ENCODE measurements around the gene LCE1A. TPM values are rescaled to one million over a fixed set of nuclear protein-coding genes. Genes with fewer than 3 reads are reported as not detected.

LCE1A gene
- total RNA-seq, 1 donor from 2014 or later = not detected

DNA sequence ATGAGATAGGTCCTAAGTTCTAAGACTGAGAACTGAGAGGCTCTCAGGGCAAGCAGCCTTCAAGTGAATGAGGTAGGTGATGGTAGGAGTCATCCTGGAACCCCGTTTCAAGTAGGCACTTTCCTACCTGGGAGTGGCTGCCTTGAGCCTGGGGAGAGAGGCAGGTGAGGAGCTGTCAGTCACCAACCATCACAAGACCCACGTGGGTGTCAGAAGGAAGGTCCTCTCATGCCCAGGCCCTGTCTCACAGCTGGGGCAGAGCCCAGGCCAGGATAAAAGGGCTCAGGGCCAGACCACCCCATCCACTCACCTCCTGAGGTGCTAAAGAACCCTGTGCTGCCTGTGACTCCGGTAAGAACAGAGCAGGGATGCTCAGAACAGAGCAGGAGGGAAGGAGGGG lies 30.9 kb upstream of the LCE1A start, which contains the start of gene LCE1D:
Gene LCE1D, plus strand, starts transcription at position 301 of the 400 bp plus-strand sequence. CDS start 1,074 bp downstream, outside the sequence.
- no peaks in the 10 kb centered on the region for H3K9me3 Mint-ChIP-seq
- no peaks in the 10 kb centered on the region for H3K4me1 Mint-ChIP-seq (ENCODE audit: unreplicated experiment)
- H3K36me3 Mint-ChIP-seq = no peaks in the 10 kb centered on the region
- H3K27me3 Mint-ChIP-seq = no peaks in the 10 kb centered on the region
- no peak for DNase-seq (ENCODE audit: extremely low spot score, unreplicated experiment)
- H3K4me3 Mint-ChIP-seq = no peak within 1 kb of the TSS
- H3K27ac Mint-ChIP-seq = no peak within 1 kb of the TSS
- TF ChIP-seq, protein P1, sequence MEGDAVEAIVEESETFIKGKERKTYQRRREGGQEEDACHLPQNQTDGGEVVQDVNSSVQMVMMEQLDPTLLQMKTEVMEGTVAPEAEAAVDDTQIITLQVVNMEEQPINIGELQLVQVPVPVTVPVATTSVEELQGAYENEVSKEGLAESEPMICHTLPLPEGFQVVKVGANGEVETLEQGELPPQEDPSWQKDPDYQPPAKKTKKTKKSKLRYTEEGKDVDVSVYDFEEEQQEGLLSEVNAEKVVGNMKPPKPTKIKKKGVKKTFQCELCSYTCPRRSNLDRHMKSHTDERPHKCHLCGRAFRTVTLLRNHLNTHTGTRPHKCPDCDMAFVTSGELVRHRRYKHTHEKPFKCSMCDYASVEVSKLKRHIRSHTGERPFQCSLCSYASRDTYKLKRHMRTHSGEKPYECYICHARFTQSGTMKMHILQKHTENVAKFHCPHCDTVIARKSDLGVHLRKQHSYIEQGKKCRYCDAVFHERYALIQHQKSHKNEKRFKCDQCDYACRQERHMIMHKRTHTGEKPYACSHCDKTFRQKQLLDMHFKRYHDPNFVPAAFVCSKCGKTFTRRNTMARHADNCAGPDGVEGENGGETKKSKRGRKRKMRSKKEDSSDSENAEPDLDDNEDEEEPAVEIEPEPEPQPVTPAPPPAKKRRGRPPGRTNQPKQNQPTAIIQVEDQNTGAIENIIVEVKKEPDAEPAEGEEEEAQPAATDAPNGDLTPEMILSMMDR (conservative IDR thresholded peaks at IDR 0.05) = no peak

DNA sequence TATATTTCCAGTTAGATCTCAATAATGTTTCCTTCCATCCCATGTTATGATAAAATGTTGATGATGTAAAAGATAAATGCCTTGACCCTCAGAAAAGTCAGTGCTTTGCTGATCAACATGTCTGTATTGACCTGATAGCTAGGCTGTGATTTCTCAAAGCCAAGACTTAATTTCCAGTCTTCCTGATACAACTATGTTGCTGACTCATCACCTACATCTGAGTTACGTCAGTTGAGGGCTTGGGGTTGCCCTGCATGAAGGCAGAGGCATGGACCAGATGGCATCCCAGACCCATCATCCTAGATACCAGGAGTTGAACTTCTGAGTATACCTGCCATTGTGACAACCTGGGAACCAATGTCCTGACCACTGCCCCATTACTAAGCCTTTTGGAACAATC lies 25.9 kb upstream of the LCE1A start:
- Mint-ChIP-seq H3K9me3 (no peaks in the 10 kb centered on the region), H3K27me3 (no peaks in the 10 kb centered on the region), H3K4me3 (no peak overlapping the region), H3K27ac (no peak overlapping the region), H3K36me3 (no peaks in the 10 kb centered on the region), H3K4me1 (ENCODE audit: unreplicated experiment) (no peaks in the 10 kb centered on the region)
- no peak for DNase-seq (ENCODE audit: extremely low spot score, unreplicated experiment)
- TF ChIP-seq, protein P1 (conservative IDR thresholded peaks at IDR 0.05) = no peak

DNA sequence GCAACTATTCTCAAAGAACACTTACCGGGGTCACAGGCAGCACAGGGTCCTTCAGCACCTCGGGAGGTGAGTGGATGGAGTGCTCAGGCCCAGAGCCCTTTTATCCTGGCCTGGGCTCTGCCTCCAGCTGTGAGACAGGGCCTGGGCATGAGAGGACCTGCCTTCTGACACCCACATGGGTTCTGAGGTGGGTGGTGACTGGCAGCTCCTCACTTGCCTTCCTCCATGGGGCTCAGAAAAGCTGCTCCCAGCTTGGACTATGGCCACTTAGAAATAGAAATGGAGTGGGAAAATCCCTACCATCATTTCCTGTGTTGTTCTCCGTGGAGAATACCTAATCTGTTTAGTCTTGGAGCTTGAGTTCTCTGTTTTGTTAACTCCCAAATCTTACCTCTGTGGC lies 20.7 kb upstream of the LCE1A start, which contains the start of gene LCE1C:
Gene LCE1C, minus strand, starts transcription at position 76 of the 400 bp plus-strand sequence. CDS start 1,173 bp downstream, outside the sequence.
- TF ChIP-seq, protein P1 (conservative IDR thresholded peaks at IDR 0.05) = no peak
- H3K9me3 Mint-ChIP-seq = no peaks in the 10 kb centered on the region
- H3K36me3 Mint-ChIP-seq = no peaks in the 10 kb centered on the region
- no peak for DNase-seq (ENCODE audit: extremely low spot score, unreplicated experiment)
- no peak within 1 kb of the TSS for H3K27ac Mint-ChIP-seq
- H3K4me3 Mint-ChIP-seq = no peak within 1 kb of the TSS
- no peaks in the 10 kb centered on the region for H3K27me3 Mint-ChIP-seq
- H3K4me1 Mint-ChIP-seq (ENCODE audit: unreplicated experiment) = no peaks in the 10 kb centered on the region

DNA sequence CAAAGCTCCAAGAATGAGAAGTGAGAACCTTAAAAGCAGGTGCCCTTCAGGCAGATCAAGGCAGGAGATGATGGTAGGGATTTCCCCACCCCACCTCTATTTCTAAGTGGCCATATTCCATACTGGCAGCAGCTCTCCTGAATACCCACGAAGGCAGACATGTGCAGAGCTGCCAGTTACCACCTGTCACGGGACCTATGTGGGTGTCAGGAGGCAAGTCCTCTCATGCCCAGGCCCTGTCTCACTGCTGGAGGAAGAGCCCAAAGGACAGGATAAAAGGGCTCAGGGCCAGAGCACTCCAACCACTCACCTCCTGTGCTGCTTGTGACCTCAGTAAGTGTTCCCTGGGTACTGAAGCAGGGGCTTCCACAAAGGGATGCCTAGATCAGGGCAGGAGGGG lies 16.2 kb upstream of the LCE1A start:
- no peak overlapping the region for H3K27ac Mint-ChIP-seq
- H3K4me1 Mint-ChIP-seq (ENCODE audit: unreplicated experiment) = no peaks in the 10 kb centered on the region
- H3K36me3 Mint-ChIP-seq = no peaks in the 10 kb centered on the region
- no peaks in the 10 kb centered on the region for H3K27me3 Mint-ChIP-seq
- H3K9me3 Mint-ChIP-seq = peaks cover 13% of the 10 kb centered on the region
- H3K4me3 Mint-ChIP-seq = no peak overlapping the region
- TF ChIP-seq, protein P1 (conservative IDR thresholded peaks at IDR 0.05) = no peak
- DNase-seq (ENCODE audit: extremely low spot score, unreplicated experiment) = no peak

DNA sequence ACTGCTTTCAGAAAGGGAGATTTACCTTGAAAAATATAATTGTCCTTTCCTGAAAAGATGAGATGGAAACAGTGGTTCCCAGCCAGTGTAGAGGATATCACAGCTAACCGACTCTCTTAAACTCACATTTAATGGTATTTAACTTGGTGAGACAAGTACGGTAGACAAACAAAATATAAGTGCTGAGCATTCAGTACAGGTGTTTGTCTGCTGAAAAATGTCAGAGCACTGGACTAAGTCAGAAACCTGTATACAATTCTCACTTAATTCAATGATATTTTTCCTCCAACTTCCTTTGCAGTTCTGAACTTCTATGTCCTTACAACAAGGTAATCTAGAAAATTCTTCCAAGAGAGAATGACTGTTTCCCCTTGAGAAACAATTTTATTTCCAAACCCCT lies 15.6 kb upstream of the LCE1A start, which contains the start of gene LCE1B:
Gene LCE1B, plus strand, starts transcription at position 301 of the 400 bp plus-strand sequence. CDS start 476 bp downstream, outside the sequence.
- H3K4me1 Mint-ChIP-seq (ENCODE audit: unreplicated experiment) = no peaks in the 10 kb centered on the region
- TF ChIP-seq, protein P1 (conservative IDR thresholded peaks at IDR 0.05) = no peak
- DNase-seq (ENCODE audit: extremely low spot score, unreplicated experiment) = no peak
- H3K36me3 Mint-ChIP-seq = no peaks in the 10 kb centered on the region
- H3K9me3 Mint-ChIP-seq = peaks cover 13% of the 10 kb centered on the region
- H3K27ac Mint-ChIP-seq = no peak within 1 kb of the TSS
- H3K4me3 Mint-ChIP-seq = no peak within 1 kb of the TSS
- H3K27me3 Mint-ChIP-seq = no peaks in the 10 kb centered on the region

Measured in type B pancreatic cell (in vitro differentiated cells).